Measurements from ENCODE around the gene FBXW8. TPM values are rescaled to one million over a fixed set of nuclear protein-coding genes. Genes with fewer than 3 reads are reported as not detected.

FBXW8 gene
- polyA plus RNA-seq, 6 donors from 2014 or later = 7.4 to 15.3 (median 10.9) TPM

- Mint-ChIP-seq H3K27ac (peak overlapping the region in 1 of 6 donors; percentile 36), H3K36me3 (peaks cover 36 to 56% of the 10 kb centered on the region in 2 donors), H3K27me3 (no peaks in the 10 kb centered on the region), H3K4me1 (peaks cover 0 to 4% (median 0%) of the 10 kb centered on the region in 3 donors), H3K4me3 (no peak overlapping the region), H3K9me3 (no peaks in the 10 kb centered on the region)
- ATAC-seq (ENCODE audit: low read depth in 2 of 2) (no peak), DNase-seq (no peak)
These were observed 94.8 kb downstream of the FBXW8 start for GRCh38 chr12:117005417-117006046.

GRCh38 chr12:117006333-117006732, 95.6 kb downstream of the FBXW8 start:
- H3K36me3 Mint-ChIP-seq = peaks cover 40 to 61% of the 10 kb centered on the region in 2 donors

GRCh38 chr12:117007577-117007976, 96.8 kb downstream of the FBXW8 start:
- Mint-ChIP-seq H3K27me3 (no peaks in the 10 kb centered on the region), H3K4me3 (no peak overlapping the region), H3K9me3 (peaks cover 0 to 6% (median 4%) of the 10 kb centered on the region in 7 donors), H3K4me1 (peaks cover 0 to 4% (median 0%) of the 10 kb centered on the region in 3 donors), H3K27ac (no peak overlapping the region), H3K36me3 (peaks cover 52 to 71% of the 10 kb centered on the region in 2 donors)
- no peak for DNase-seq
- ATAC-seq (ENCODE audit: low read depth in 2 of 2) = no peak

More at GRCh38 chr12:117006333-117006732, 95.6 kb downstream of the FBXW8 start:
- Mint-ChIP-seq H3K4me1 (peaks cover 0 to 4% (median 0%) of the 10 kb centered on the region in 3 donors), H3K27me3 (no peaks in the 10 kb centered on the region), H3K27ac (peak overlapping the region in 1 of 6 donors; percentile 20), H3K4me3 (no peak overlapping the region), H3K9me3 (no peaks in the 10 kb centered on the region)
- DNase-seq (no peak), ATAC-seq (ENCODE audit: low read depth in 2 of 2) (no peak)

GRCh38 chr12:117009759-117010158, 99.0 kb downstream of the FBXW8 start:
- Mint-ChIP-seq H3K9me3 (peaks cover 0 to 26% (median 16%) of the 10 kb centered on the region in 7 donors), H3K36me3 (peaks cover 66 to 77% of the 10 kb centered on the region in 2 donors)
- no peak for ATAC-seq (ENCODE audit: low read depth in 2 of 2)

GRCh38 chr12:117010693-117011451, 100.1 kb downstream of the FBXW8 start:
- DNase-seq = no peak
- H3K36me3 Mint-ChIP-seq = peaks cover 68 to 77% of the 10 kb centered on the region in 2 donors
- ATAC-seq (ENCODE audit: low read depth in 2 of 2) = no peak
- peaks cover 4 to 37% (median 21%) of the 10 kb centered on the region in 7 donors for H3K9me3 Mint-ChIP-seq
- no peak overlapping the region for H3K4me3 Mint-ChIP-seq
- H3K27ac Mint-ChIP-seq = no peak overlapping the region
- H3K27me3 Mint-ChIP-seq = no peaks in the 10 kb centered on the region
- H3K4me1 Mint-ChIP-seq = no peaks in the 10 kb centered on the region

More at GRCh38 chr12:117009759-117010158, 99.0 kb downstream of the FBXW8 start:
- Mint-ChIP-seq H3K4me3 (no peak overlapping the region), H3K27me3 (no peaks in the 10 kb centered on the region), H3K27ac (no peak overlapping the region), H3K4me1 (no peaks in the 10 kb centered on the region)
- DNase-seq = no peak

GRCh38 chr12:117011988-117012805, 101.4 kb downstream of the FBXW8 start:
- H3K4me3 Mint-ChIP-seq = no peak overlapping the region
- H3K36me3 Mint-ChIP-seq = peaks cover 74 to 80% of the 10 kb centered on the region in 2 donors
- H3K9me3 Mint-ChIP-seq = peaks cover 5 to 38% (median 21%) of the 10 kb centered on the region in 7 donors
- ATAC-seq (ENCODE audit: low read depth in 2 of 2) = no peak
- no peak for DNase-seq
- H3K27ac Mint-ChIP-seq = peak overlapping the region in 1 of 6 donors; percentile 4
- no peaks in the 10 kb centered on the region for H3K27me3 Mint-ChIP-seq
- no peaks in the 10 kb centered on the region for H3K4me1 Mint-ChIP-seq

GRCh38 chr12:117013726-117014125, 103.0 kb downstream of the FBXW8 start:
- peaks cover 5 to 38% (median 21%) of the 10 kb centered on the region in 7 donors for H3K9me3 Mint-ChIP-seq
- DNase-seq (no peak), ATAC-seq (ENCODE audit: low read depth in 2 of 2) (no peak)
- H3K27ac Mint-ChIP-seq = no peak overlapping the region
- no peaks in the 10 kb centered on the region for H3K27me3 Mint-ChIP-seq
- no peaks in the 10 kb centered on the region for H3K4me1 Mint-ChIP-seq
- H3K4me3 Mint-ChIP-seq = no peak overlapping the region
- peaks cover 68 to 76% of the 10 kb centered on the region in 2 donors for H3K36me3 Mint-ChIP-seq

GRCh38 chr12:117014342-117014887, 103.7 kb downstream of the FBXW8 start:
- Mint-ChIP-seq H3K4me3 (no peak overlapping the region), H3K27ac (no peak overlapping the region), H3K36me3 (peaks cover 65 to 81% of the 10 kb centered on the region in 2 donors), H3K27me3 (no peaks in the 10 kb centered on the region), H3K9me3 (peaks cover 5 to 38% (median 21%) of the 10 kb centered on the region in 7 donors), H3K4me1 (no peaks in the 10 kb centered on the region)
- no peak for DNase-seq
- ATAC-seq (ENCODE audit: low read depth in 2 of 2) = no peak

- peaks cover 61 to 80% of the 10 kb centered on the region in 2 donors for H3K36me3 Mint-ChIP-seq
- DNase-seq = no peak
These were observed 105.1 kb downstream of the FBXW8 start for GRCh38 chr12:117015811-117016210.

GRCh38 chr12:117017807-117018206, 107.1 kb downstream of the FBXW8 start:
- Mint-ChIP-seq H3K27ac (no peak overlapping the region), H3K36me3 (peaks cover 44 to 63% of the 10 kb centered on the region in 2 donors), H3K4me3 (no peak overlapping the region), H3K9me3 (peaks cover 5 to 30% (median 19%) of the 10 kb centered on the region in 7 donors), H3K4me1 (no peaks in the 10 kb centered on the region), H3K27me3 (no peaks in the 10 kb centered on the region)
- no peak for DNase-seq
- ATAC-seq (ENCODE audit: low read depth in 2 of 2) = no peak

More at GRCh38 chr12:117015811-117016210, 105.1 kb downstream of the FBXW8 start:
- ATAC-seq (ENCODE audit: low read depth in 2 of 2) = no peak
- no peak overlapping the region for H3K27ac Mint-ChIP-seq
- no peaks in the 10 kb centered on the region for H3K27me3 Mint-ChIP-seq
- H3K4me1 Mint-ChIP-seq = no peaks in the 10 kb centered on the region
- H3K4me3 Mint-ChIP-seq = no peak overlapping the region
- peaks cover 5 to 38% (median 21%) of the 10 kb centered on the region in 7 donors for H3K9me3 Mint-ChIP-seq

- Mint-ChIP-seq H3K4me3 (no peak overlapping the region), H3K4me1 (no peaks in the 10 kb centered on the region), H3K36me3 (peaks cover 39 to 58% of the 10 kb centered on the region in 2 donors), H3K27ac (no peak overlapping the region), H3K27me3 (no peaks in the 10 kb centered on the region), H3K9me3 (peaks cover 5 to 26% (median 15%) of the 10 kb centered on the region in 7 donors)
- ATAC-seq (ENCODE audit: low read depth in 2 of 2) (no peak), DNase-seq (no peak)
These were observed 107.5 kb downstream of the FBXW8 start for GRCh38 chr12:117018276-117018675.

GRCh38 chr12:117018685-117019084, 107.9 kb downstream of the FBXW8 start:
- Mint-ChIP-seq H3K4me3 (no peak overlapping the region), H3K36me3 (peaks cover 35 to 54% of the 10 kb centered on the region in 2 donors), H3K4me1 (no peaks in the 10 kb centered on the region), H3K27ac (peak overlapping the region in 2 of 6 donors; percentile 1 to 27), H3K27me3 (no peaks in the 10 kb centered on the region), H3K9me3 (peaks cover 5 to 23% (median 13%) of the 10 kb centered on the region in 7 donors)
- ATAC-seq (ENCODE audit: low read depth in 2 of 2) (no peak), DNase-seq (no peak)

- peaks cover 4 to 12% (median 5%) of the 10 kb centered on the region in 7 donors for H3K9me3 Mint-ChIP-seq
- H3K4me1 Mint-ChIP-seq = no peaks in the 10 kb centered on the region
- no peak for DNase-seq
- peaks cover 23 to 48% of the 10 kb centered on the region in 2 donors for H3K36me3 Mint-ChIP-seq
- ATAC-seq (ENCODE audit: low read depth in 2 of 2) = no peak
- H3K4me3 Mint-ChIP-seq = no peak overlapping the region
- no peaks in the 10 kb centered on the region for H3K27me3 Mint-ChIP-seq
- no peak overlapping the region for H3K27ac Mint-ChIP-seq
These were observed 109.1 kb downstream of the FBXW8 start for GRCh38 chr12:117019866-117020265.

All from naive B cell (primary cell).